ENCODE results near the gene NUDT4B.
"Not testable (repeated sequence)": the region's sequence is repeated elsewhere in the genome, so short reads cannot be mapped to it uniquely, and the experiment has no call there.

NUDT4B gene

DNA sequence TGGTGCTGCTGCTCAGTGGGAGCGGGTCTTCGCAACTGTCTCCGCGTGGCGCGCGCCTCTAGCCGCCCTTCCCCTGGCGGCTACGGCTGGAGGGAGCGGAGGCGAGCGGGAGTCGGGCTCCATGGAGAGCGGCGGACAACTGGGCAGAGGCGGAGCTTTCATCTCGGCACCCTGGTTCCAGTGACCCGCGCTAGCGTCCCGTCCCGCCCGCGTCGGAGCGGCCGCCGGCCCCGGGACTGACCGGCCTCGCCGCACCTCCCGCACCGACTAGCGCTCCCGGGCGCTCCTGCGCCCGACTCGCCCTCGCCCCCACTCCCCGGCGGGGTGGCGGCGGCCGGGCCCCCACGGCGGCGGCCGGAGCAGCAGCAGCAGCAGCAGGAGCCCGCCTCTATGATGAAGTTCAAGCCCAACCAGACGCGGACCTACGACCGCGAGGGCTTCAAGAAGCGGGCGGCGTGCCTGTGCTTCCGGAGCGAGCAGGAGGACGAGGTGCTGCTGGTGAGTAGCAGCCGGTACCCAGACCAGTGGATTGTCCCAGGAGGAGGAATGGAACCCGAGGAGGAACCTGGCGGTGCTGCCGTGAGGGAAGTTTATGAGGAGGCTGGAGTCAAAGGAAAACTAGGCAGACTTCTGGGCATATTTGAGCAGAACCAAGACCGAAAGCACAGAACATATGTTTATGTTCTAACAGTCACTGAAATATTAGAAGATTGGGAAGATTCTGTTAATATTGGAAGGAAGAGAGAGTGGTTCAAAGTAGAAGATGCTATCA is at the start of gene NUDT4B:
TSS of gene NUDT4B (plus strand) at position 212 of the 772 bp plus-strand sequence. CDS start at position 391, 179 bp downstream.
- DNase-seq: not testable (repeated sequence)

DNA sequence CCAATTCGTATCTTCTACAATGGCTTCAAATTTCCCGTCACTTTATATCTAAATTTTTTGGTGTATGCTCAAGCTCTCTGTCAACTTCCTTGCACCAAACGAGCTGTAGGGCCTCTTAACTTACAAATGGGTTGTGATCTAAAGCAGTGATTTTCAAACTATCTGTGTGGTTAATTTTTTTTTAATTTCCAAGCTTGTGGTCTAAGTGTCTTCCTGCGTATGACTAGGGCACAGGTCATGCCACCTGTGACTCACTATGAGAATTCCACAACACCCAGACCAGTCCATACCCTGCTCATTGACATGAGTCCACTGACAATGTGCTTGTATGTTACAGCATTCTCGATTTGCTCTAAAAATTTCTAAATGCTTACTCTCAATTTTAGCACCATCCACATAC is 49.2 kb upstream of the NUDT4B start:
- DNase-seq: not testable (repeated sequence)

DNA sequence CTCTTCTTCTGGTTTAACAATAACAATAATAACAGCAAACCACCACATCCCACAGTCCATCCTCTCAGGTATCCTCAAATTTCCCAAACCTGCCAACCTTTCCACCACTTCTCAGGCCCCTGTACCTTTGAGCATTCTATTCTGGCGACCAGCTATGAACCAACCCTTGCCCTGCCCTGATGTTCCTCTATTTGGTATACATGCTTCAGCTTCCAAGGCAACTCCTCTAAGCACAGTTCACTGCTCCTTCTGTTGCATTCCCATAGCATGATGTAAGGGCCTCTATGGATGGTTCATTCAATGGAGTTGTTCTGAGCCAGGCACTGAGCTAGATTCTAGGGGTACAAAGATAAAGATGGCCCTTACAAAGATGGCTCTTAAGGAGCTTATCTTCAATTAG is 46.3 kb upstream of the NUDT4B start:
- not testable (repeated sequence) for DNase-seq

DNA sequence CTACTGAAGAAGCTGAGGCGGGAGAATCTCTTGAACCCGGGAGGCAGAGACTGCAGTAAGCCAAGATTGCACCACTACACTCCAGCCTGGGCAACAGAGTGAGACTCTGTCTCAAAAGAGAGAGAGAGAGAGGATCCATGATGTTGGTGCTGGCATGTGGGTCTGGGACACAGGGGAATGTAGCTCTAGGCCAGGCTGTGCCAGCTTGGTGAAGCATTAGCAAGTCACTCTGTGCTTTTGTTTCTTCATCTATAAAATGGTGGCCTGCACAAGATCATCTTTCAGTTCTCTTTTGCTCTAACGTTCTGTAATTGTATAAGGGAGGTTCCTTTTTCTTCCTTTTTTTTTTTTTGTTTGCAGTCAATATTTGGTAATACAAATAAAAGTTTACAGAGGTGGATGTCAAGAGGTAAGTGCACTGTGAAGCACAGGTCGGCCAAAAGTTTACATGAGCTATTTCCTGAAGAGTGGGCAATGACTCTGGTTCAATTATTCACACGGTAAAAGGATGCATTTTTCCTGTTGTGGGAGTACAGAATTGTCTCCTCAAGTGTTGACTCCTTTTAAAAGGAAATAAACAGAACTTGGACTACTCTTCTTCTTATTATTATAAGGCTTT is 44.5 kb upstream of the NUDT4B start:
- not testable (repeated sequence) for DNase-seq

DNA sequence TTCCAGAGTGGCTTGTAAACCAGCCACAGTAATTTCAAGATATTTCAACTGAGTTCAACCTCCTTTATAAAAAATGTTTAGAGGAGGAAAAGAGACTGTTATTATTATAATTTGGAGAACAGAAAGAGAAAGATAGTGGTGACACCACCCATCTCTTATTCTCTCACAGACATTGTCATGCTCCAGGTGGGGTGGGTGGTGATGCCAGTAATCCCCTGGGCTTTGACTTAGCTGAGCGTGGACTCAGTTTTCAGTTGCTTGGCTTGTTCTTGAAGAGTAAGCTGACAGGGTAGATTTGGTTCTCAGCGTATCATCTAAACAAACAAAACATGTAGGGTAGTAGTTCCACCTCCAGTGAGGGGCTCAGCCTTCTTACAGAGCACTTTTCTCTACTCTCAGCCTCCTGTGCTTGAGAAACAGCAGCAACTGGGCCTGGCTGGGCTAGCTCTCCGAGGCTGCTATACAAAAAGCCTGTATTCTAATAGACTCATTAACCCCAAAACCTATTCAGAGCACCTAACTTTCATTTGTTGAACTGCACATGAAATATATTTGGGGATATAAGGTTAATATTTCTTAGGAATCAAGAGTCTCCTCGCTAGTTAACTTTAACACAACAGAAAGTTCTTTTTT is 43.1 kb upstream of the NUDT4B start:
- DNase-seq: not testable (repeated sequence)

DNA sequence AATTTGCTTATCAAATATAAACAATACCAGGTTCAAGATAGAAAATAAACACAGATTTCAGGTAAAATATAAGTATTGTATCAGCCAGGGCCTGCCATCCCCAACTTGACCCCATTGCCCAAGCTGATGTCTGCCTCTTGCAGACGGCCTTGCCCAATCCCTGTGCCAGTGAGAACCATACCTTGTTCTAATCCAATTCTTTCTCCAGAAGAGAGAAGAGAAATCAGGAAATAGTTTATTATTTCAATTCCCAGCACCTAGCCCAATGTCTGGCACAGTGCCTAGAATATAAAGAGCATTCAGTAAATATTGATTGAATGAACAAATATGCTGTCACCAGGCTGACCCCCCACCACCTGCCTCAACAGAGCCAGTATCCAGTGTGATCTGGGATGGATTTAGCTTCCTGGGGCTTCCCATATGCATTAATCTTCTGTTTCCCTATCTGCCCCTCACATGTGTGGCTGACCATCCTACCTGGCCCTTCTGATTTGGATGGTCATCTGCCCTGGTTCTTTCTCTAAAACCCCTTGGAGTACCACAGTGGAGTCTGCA is 39.7 kb upstream of the NUDT4B start:
- DNase-seq: not testable (repeated sequence)

DNA sequence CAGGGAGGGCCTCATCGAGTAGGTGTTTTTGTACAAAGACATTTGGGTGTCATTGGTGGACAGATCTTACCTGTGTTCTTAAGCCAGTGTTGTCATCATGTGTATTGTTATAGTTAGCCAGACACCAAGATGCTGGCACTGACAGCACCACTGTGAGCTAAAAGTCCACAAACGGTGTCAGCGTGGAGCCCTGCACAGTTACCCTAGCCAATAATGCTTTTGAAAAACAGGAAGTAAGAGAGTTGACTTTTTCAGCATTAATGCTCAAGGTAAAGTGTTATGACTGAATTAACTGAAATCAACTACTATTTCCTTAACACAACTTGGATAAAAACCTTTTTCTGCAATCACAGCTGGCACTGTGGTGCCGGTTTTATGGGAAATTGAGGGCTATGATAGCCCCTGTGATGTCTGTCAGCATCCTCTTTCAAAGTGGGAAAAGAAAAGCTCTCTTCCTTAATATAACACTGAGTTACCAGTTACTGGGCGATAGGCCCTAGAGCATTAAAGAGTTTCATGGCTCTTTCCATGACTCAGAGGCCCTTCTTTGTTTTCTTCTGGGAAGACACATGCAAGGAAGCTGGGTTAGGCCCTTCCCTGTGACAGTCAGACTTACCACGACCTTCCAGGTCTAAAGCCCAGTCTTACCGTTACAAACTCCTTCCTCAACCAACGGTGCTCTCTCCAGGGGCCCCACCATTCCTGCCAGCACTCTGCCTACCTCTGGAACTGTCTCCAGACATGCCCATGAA is 37.6 kb upstream of the NUDT4B start:
- DNase-seq: not testable (repeated sequence)

DNA sequence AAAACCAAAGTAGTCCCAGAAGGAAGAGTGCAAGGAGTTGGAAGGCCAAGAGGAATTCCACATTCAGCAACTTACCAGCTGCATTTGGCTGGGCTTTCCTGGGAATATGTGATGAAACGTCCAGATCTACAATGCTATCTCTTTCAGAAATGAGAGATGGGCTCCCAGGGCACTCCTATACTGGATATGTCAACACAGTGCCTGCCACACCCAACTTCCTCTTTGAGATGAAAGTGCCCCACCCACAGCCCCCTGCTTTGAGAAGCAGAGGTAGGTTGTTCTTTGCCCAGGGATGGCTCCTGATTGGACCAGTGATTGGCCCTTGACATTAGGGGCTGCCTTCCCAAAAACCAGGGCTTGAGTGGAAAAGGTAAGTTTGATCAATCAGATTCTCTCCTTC is 36.2 kb upstream of the NUDT4B start:
- DNase-seq: not testable (repeated sequence)

DNA sequence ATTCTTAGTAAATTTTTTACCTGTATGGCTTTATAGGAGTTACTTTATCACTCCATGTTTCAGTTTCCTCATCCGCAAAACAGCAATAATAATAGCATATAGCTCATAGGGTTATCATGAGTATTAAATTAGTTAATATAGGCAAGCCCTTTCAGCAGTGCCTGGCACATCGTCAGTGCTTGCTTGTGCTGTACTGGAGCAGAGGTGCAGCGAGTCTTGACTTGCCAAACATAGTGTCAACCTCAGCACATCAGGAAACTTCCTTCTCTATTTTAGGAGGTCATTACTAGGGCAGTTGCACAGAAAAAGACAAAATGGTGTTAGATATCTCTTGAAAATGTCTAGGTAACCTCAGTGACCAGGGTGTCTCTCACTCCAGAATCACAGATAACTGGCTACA is 33.1 kb upstream of the NUDT4B start:
- not testable (repeated sequence) for DNase-seq

DNA sequence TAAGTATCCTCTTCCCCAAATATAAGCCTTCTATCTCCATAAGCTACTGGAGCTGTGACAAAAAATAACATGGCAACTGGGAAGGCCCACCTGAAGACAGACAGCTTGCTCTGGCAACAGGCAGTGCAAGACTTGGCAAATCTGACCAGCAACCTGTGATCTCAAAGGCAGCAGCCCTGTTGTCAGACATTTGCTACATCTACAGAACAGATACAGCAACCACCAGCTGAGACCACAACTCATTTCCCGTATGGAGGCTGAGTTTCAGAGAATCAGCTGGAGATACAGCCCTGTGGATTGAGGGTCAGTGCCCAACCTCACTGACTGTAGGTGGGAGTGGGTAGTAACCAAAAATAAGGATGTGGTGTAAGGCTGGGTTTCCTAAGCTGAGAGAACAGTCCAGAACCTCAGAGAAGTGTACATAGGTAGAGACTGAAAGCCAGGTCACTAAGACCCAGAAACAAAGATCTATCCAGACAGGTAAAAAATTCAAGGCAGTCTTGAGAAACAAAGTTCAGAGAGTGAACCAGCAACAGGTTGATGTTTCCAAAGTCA is 31.5 kb upstream of the NUDT4B start:
- DNase-seq: not testable (repeated sequence)

DNA sequence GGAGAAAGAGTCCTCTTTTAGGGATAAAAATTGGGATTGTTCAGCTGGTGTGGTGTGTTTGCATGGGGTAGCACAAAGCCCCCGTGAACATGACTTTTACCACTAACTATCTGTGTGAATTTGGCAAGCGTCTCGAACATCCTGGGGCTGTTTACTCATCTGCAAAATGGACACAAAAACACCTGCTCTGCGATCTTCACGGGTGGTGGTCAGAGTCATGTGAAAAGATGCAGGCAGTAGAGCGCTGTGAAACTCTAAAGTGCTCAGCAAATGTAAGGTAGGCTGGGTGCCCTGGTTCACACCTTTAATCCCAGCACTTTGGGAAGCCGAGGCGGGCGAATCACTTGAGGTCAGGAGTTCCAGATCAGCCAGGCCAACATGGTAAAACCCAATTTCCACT is 27.7 kb upstream of the NUDT4B start:
- not testable (repeated sequence) for DNase-seq

DNA sequence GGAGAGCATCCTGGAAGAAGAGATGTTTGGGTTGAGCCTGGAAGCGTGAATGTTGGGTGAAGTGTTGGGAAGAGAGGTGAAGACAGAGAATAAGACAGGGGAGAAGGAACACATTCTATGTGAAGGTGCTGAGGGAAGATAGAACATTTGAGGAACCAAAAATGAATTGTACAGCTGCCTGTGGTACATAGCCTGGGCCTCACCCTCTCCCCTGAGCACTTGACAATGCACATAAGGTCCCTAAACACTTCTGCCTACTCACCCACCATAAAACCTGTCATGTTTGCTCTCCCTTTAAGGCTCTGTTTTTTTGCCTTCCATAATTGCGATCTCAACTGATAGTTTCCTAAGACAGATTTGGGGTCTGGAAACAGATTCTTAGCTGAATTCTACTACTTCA is 25.8 kb upstream of the NUDT4B start:
- not testable (repeated sequence) for DNase-seq

DNA sequence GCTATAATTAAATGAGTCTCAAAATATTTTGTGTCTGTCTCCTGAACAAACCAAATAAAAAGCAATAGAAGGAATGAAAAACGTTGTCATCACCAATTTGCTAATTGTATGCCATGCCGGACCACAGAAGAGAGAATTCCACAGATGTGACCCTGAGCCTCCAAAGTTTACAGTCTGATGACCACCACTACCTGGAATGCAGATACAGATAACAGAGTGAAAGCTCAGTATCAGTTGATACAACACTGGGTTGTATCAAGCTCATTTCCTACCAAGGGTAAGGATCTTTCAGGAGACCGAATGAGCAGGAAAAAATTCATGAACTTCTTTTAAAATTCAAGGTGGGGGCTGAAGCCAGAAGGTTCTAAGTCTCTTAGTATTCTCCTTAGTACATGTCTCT is 25.1 kb upstream of the NUDT4B start:
- not testable (repeated sequence) for DNase-seq

DNA sequence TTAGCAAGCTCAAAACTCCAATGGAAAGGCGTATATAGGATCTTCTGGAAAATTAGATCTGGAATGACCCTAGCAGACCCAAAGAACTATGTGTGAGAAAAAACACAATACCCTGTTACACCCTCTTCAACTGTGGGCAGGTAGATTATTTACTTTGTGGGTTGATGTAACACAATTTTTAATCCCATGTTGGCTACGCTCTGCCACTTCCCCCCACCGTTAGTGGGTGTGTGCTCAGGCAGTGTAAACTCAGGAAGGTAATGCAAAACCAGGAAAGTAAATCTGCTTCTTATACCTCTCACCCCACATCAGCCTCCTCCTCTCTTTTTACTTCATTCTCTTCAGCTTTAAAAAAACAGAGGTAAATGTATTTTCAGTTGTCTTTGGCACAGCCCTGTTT is 23.7 kb upstream of the NUDT4B start:
- DNase-seq: not testable (repeated sequence)

DNA sequence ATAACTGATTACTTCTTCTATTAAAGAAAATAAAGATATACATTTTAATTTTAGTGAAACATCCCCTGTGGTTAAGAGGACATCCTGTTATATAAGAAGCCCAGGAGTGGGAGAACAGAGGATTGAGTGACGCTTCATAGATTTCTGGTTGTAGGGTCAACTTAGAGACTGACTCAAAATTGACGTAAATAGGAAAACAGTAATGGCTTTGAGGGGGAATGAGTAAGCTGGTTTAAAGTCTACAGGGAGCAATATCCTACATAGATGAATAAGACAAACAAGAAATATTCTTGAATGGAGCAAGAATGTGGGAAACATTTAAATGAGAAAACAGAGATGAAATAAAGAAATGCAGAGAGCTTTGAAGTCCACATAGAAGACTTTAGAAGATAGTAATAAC is 20.7 kb upstream of the NUDT4B start:
- not testable (repeated sequence) for DNase-seq

DNA sequence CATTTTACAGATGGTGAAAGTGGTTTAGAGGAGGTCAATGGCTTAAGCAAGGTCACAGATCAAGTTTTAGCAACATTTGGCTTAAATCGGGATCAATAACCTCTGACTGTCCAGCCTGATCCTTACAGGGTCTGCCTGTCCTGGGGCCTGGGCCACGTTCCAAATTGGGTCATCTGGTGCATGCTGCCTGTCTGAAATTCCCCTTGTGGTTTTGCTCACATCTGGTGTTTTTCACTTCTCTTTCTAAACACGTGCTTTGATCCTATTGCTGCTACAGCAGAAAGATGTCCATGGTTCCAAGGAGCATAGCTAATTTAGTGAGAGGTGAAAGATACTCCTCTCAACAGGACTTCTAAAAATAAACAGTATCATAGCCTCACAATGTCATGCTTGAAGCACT is 19.4 kb upstream of the NUDT4B start:
- DNase-seq: not testable (repeated sequence)

DNA sequence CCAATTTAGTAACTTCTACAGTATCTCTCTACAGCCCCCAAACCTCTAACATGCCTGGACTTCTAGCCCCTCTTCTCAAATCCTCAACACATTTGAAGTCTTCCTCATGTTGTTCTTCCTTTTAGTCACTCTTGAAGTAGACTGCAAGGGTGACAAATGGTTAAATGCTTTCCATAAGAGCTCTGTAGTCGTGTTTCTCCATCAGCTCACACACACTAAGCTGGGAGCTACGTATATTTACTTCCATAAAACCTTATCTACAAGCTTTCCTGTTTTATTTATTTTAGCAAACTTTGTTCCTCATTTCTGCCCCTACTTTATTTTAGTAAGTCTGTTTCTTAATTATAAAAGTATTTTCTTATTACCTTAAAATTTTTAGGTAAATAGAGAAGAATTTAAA is 19.0 kb upstream of the NUDT4B start:
- DNase-seq: not testable (repeated sequence)

DNA sequence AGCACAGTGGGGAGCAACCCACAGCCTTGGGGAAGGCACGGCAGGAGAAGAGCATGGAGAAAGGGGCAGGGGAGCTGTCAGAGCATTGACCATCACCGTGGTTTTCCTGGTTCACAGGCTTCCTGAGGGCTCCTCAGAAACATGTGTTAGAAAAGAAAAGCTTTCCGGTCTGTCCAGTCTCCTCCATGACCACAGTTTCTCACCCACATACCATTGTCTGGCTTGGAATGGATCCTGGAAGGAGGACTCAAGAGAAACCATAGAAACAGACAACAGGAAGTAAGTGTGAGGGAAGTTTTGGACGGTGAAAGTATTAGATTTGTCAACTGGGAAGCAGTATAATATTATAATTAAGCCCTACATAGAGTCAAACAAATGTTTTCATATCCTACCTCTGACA is 16.3 kb upstream of the NUDT4B start:
- not testable (repeated sequence) for DNase-seq

DNA sequence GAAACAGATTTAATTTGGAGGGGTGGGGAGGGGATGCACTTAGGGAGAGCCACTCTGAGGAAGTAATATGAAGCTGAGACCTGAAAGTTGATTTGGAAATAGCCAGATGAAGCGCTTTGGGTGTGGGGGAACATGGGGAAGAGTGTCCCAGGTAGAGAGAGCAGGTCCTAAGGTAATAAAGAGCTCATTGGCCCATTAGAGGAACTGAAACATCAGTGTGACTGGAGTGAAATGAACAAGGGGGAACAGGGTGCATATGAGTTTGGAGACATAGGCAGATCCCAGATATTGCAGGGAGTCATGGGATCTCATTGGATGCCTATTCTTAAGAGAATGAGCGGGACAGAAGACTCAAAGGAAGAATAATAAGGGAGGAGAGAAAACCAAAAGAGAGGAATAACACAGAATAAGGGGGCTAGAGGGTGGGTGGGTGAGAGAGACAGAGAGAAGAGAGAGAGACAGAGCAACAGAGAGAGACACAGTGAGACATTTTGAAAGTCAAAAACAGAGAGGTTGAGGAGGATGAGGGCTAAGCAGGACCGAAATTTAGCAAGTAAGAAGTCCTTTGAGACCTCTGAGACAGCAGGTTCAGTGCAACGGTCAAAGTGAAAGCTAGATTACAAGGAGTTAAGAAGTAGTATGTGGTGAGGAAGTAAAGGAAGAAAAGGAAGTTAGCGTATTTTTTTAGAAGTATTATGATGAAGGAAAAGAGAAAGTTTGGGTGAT is 14.8 kb upstream of the NUDT4B start:
- DNase-seq: not testable (repeated sequence)

DNA sequence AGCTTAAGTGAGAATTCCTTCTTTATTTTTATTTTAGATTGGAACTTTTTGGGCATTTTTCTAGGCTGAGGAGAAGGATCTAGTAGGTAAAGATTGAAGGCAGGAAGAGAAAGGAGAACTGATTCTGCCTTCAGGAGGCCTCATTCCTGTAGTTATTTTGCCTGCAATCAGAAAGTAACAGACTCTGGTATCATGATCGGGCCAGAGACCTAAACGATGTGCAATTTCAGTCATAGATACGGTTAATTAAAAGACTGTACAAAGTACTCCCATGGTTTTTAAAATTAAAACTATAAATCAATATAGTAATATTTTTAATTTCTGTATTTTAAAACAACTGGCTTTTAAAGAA is 14.3 kb upstream of the NUDT4B start:
- not testable (repeated sequence) for DNase-seq

DNA sequence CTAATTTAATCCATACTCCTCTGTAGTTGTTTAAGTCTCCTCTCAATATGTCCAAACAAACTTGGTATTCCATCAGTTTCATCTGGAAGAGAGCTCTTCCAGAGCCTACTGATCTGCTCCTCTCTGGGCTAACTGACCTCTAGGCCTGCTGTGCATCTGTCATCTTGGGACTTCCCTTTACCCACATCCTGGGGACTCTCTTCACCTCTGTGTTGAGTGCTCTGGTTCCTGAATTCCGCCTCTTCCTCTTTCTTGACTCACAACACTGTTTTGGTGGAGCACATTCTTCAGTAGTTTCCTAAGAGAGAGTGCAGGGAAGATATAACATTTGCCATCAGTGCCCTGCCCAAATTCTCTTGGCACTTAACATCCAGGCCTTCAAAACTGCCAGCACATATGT is 13.0 kb upstream of the NUDT4B start:
- DNase-seq: not testable (repeated sequence)

DNA sequence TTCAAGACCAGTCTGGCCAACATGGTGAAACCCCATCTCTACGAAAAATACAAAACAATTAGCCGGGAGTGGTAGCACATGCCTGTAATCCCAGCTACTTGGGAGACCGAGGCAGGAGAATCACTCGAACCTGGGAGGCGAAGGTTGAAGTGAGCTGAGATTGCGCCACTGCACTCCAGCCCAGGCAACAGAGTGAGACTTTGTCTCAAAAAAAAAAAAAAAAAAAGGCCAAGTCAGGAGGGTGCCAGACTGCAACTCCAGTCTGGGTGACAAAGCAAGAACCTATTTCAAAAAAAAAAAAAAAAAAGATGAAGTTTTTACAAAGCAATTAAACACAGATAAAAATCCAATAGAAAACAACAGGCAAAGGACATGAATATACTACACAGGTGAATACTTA is 9.9 kb upstream of the NUDT4B start:
- DNase-seq: not testable (repeated sequence)
